HG03520 (cell line): ENCODE data around the gene COG7.
"Not testable (repeated sequence)": the region's sequence is repeated elsewhere in the genome, so short reads cannot be mapped to it uniquely, and the experiment has no call there.

Experiments used
- ATAC-seq: cut with Tn5 transposase; IDR thresholded peaks from one replicate; pipeline ENCODE4 v1.9.1; 2021; ENCODE audit warnings: mild to moderate bottlenecking, moderate library complexity; ENCODE audit not compliant: unreplicated experiment

Gene COG7

GRCh38 chr16:23389201-23389600 lies 63.8 kb downstream of the COG7 start:
- ATAC-seq = no peak

- ATAC-seq = no peak
These were observed 64.2 kb downstream of the COG7 start for GRCh38 chr16:23388786-23389185.

GRCh38 chr16:23387666-23388065 lies 65.3 kb downstream of the COG7 start:
- ATAC-seq = no peak

DNA sequence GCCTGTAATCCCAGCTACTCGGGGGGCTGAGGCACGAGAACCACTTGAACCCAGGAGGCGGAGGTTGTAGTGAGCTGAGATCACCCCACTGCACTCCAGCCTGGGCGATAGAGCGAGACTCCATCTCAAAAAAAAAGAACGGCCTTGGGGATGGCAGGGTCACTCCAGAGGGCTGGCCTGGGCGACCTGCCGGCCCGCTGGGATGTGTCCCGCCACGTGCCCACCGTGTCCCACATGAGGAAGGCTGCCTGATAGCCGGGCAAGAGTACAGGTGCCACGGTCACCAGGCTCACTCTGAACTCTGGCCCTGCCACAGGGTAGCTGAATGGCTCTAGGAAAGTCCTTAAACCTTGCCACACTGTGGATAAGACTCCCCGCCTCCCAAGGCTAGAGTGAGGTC lies 67.5 kb downstream of the COG7 start:
- no peak for ATAC-seq

DNA sequence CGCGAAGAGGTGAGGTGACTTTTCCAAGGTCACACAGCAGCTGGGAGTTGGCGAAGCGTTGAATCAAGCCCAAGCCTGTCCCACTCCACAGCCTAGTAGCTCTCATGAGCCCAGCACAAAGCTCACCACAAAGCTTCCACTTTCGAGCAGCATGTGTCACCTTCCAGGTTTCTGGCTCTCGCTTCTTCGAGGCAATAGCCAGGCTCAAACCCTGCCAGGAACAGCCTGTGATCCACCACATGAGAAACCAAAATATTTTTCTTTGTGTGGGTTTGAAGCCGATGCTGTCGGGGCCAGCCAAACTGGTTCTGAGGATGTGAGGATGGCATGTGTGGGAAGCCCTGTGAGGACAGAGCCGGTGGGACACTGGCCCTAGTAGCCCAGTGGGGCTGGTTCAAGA lies 68.1 kb downstream of the COG7 start:
- no peak for ATAC-seq

DNA sequence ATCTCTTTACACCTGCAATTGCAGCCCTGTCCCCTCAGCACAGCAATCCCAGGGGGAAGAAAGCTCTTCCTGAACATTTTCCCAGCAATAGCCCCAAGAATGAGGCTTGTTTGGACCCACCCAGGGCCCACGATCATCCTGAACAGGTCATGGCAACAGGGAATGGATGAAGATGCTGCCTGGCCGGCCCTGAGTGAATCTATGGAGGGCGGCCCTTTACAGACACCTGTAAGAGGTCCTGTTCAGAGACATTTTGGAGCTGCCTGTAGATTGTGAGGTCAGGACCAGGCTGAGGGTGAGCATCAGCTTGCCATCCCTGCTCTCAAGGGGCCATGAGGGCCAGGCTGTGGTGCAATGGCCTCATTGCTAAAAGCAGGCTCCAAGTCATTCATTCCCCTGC lies 69.1 kb downstream of the COG7 start:
- no peak for ATAC-seq

DNA sequence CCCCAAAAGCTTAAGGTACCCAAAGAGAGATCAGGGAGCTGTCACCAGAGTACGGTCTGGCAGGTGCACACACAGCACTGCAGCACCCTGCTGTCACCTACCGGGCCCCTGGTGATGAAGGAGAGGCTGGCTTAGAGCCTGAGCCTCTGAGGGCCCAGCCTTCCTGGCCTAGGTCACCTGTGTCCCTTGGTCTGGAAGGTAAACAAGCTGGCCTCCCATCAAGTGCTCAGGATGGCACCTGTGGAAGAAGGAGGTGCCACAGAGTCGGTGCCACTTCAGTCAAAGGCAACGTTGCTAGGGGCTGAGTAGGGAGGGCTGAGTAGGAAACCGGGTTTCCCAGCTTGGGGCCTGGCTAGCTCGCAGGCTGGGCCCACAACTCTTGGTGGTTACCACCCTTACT lies 70.7 kb downstream of the COG7 start:
- ATAC-seq = no peak

DNA sequence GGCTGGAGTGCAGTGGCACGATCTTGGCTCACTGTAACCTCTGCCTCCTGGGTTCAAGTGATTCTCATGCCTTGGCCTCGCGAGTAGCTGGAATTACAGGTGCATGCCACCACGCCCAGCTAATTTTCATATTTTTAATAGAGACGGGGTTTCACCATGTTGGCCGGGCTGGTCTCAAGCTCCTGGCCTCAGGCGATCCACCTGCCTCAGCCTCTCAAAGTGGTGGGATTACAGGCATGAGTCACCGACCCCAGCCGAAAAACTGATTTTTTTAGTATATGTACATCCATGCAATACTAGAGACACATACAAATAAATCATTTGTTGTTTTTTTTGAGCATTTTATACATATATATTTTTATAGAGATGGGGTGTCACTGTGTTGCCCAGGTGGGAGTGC lies 71.3 kb downstream of the COG7 start:
- not testable (repeated sequence) for ATAC-seq

GRCh38 chr16:23380501-23380951 lies 72.5 kb downstream of the COG7 start:
- ATAC-seq = no peak

- ATAC-seq = no peak
These were observed 73.3 kb downstream of the COG7 start for GRCh38 chr16:23379707-23380106.

GRCh38 chr16:23378921-23379320 lies 74.1 kb downstream of the COG7 start:
- ATAC-seq = no peak

GRCh38 chr16:23378256-23378655 lies 74.7 kb downstream of the COG7 start:
- no peak for ATAC-seq

GRCh38 chr16:23377071-23377931 lies 75.7 kb downstream of the COG7 start:
- ATAC-seq = no peak

DNA sequence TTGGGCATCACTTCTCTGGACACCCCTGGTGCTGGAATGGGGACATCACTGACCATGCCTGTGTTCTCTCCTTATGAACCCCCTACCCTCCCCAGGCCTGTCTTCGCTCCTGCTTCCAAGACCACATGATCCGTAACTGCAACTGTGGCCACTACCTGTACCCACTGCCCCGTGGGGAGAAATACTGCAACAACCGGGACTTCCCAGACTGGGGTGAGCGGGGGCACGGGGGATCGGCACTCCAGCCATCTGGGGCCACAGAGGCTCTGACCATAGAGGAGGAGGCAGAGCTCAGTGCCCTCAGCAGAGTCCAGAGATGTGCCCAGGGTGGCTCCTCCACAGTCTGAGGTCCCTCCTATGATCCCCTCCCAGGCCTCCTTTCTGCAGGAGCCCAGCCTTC lies 77.3 kb downstream of the COG7 start:
- no peak for ATAC-seq

GRCh38 chr16:23374721-23375510 lies 78.1 kb downstream of the COG7 start:
- no peak for ATAC-seq

GRCh38 chr16:23373436-23374219 lies 79.4 kb downstream of the COG7 start:
- ATAC-seq = no peak

DNA sequence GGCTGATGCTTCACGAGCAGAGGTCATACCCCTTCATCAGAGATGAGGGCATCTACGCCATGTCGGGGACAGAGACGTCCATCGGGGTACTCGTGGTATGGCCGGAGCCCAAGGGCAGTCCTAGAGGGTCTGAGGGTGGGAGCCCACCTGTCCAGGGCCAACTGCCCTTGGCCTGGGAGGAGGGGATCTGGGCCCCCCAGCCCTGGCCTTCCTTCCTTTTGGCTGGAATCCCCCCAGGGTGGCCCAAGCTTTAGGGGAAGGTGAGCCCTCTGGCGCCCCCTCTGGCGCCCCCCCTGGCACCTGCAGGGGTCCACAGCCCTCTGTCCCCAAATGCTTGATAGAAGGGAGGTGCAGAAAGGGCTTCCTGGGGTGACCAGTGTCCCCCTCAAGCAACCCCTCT lies 81.6 kb downstream of the COG7 start:
- ATAC-seq = no peak

DNA sequence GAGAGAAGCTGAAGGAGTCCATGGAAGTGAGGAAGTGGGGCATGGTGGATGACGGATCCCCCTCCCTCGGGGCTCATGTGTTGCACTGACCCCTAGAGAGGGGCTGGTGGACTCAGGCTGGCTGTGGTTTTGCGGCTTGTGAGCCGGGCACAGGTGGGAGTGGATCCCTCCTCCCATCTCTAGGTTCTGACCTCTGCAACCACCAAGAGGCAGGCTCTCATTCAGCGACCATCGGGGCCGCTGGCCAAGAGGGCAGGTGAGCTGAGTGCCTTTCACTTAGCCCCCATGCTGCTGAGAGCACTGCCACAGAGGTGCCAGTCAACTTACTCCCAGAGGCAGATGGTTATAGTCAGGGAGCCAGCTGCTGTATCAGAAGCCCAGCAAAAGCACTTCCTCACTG lies 83.6 kb downstream of the COG7 start:
- ATAC-seq = no peak

DNA sequence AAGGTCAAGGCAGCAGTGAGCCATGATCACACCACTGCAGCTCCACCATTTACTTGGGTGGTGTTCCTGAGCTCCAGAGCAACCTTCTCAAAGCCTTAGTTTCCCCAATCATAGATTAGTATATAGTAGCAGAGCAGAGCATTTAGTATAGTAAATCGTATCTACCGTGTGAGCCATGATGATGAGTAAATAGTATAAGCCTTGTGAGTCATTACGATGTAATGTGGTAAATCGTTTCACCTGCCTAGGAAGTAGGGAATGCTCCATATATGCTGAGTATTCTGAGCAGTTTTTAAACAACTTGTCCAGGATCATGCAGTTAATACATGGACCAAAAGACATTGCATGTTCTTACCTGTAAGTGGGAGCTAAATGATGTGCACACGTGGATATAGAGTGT lies 84.5 kb downstream of the COG7 start:
- ATAC-seq = no peak

- no peak for ATAC-seq
These were observed 85.0 kb downstream of the COG7 start for GRCh38 chr16:23367988-23368387.

DNA sequence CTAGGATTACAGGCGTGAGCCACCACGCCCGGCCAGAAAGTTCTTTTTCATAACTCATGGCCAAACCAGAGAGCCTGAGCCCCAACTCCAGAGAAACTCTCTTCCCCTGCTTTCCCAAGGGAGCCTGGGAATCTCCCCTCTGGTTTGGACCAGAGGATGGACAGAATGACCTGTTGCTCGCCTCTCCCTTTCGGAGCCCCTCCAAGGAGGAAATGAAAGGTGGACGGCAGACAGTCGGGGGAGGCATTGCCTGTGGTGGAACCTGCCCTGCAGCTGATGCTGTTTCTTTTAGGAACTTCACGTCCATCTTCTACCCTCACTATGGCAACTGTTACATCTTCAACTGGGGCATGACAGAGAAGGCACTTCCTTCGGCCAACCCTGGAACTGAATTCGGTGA lies 85.4 kb downstream of the COG7 start:
- ATAC-seq = no peak
